Testis (tissue), 2 donors: ENCODE data around the gene C20orf141.

Experiments
- CTCF ChIP-seq, 3 experiments: fragments of 450-650 bp in 2 of 3; fragments of 200-600 bp in 1 of 3; sonication (generic) in 1 of 3; IDR thresholded peaks; one replicate each; pipeline ENCODE4 v1.5.1; 2016 to 2019; ENCODE audit warnings: antibody characterized with exemption in 3 of 3, mild to moderate bottlenecking in 2 of 3, moderate library complexity in 1 of 3
- POLR2A ChIP-seq: fragments of 450-650 bp; IDR thresholded peaks from one replicate; pipeline ENCODE4 v1.6.1; 2017; ENCODE audit warnings: antibody characterized with exemption, mild to moderate bottlenecking, moderate library complexity

- TF ChIP-seq CTCF (IDR thresholded peaks at IDR 0.05) (no peak), POLR2A (no peak)
These were observed 6.4 kb downstream of the C20orf141 start for GRCh38 chr20:2820896-2821869.
